ENCODE data around the gene POU4F3. TPM values are rescaled to one million over a fixed set of nuclear protein-coding genes. Genes with fewer than 3 reads are reported as not detected.
A peak's percentile ranks its signal among the peaks of the same experiment; 100 is the strongest.

Gene POU4F3
- total and polyA plus RNA-seq, 2 donors from 2014 or later: 0.13 TPM; not detected in 1

DNA sequence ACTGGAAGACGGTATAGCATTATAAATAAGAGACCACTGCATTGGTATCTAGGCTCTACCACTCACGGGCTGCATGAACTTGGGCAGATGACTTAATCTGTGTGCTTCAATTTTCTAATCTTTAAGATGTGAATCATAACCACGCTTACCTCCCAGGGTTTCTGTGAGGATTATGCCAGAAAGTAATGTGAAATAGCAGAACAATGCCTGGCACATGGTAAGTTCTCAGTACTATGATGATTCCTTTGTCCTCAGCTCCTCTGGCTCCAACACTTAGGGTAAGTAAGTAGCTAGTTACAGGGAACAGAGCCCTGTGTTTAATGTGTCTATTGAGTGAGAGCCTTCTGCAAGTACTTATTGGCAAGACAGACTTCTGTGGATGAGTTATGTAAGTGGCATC lies 31.1 kb downstream of the POU4F3 start:
- TF ChIP-seq, protein P1, sequence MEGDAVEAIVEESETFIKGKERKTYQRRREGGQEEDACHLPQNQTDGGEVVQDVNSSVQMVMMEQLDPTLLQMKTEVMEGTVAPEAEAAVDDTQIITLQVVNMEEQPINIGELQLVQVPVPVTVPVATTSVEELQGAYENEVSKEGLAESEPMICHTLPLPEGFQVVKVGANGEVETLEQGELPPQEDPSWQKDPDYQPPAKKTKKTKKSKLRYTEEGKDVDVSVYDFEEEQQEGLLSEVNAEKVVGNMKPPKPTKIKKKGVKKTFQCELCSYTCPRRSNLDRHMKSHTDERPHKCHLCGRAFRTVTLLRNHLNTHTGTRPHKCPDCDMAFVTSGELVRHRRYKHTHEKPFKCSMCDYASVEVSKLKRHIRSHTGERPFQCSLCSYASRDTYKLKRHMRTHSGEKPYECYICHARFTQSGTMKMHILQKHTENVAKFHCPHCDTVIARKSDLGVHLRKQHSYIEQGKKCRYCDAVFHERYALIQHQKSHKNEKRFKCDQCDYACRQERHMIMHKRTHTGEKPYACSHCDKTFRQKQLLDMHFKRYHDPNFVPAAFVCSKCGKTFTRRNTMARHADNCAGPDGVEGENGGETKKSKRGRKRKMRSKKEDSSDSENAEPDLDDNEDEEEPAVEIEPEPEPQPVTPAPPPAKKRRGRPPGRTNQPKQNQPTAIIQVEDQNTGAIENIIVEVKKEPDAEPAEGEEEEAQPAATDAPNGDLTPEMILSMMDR (IDR thresholded peaks at IDR 0.05; ENCODE audit: borderline replicate concordance, extremely low read depth, insufficient read depth): no peak
- intact Hi-C loops (cut with DNase I): no loop called here
- H3K36me3 ChIP-seq (ENCODE audit: control insufficient read depth in 2 of 3, insufficient read depth in 3 of 3, low read length in 3 of 3): no peaks in the 10 kb centered on the region
- no peak overlapping the region for H3K4me3 ChIP-seq (ENCODE audit: low read length in 3 of 3)
- no peaks in the 10 kb centered on the region for H3K9me3 ChIP-seq (ENCODE audit: control insufficient read depth in 2 of 3, insufficient read depth in 1 of 3, low read length in 3 of 3)
- no peaks in the 10 kb centered on the region for H3K27me3 ChIP-seq (ENCODE audit: control insufficient read depth, insufficient read depth, low read length)
- no peak overlapping the region for H3K27ac ChIP-seq (ENCODE audit: low read depth in 2 of 2, low read length in 2 of 2)
- FAIRE-seq (no peak), DNase-seq (no peak)
- no peak overlapping the region for H3K9ac ChIP-seq (ENCODE audit: low read length in 3 of 3)
- H3K4me1 ChIP-seq (ENCODE audit: control insufficient read depth in 2 of 3, insufficient read depth in 2 of 3, low read depth in 1 of 3, low read length in 3 of 3): no peaks in the 10 kb centered on the region

DNA sequence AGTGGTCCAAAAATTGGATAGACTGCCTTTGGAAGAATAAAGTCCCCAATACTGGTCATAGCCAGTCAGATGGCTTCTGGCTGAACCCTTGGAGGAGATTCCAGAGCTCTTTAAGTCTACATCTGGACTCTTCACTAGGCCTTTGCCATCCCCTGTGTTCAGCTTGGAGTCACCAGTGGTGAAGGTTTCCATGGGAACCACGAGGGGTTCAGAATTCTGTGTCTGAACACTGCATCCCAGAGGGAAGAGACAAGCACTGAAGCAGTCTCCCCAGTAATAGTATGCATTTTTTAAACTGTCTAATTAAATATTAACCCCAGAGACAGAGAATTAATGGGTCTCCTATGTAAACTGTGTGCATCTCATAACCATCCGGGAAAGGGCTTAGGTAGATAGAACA lies 38.2 kb downstream of the POU4F3 start:
- Histone ChIP-seq H3K27ac (ENCODE audit: low read depth in 2 of 2, low read length in 2 of 2) (no peak overlapping the region), H3K4me3 (ENCODE audit: low read length in 3 of 3) (no peak overlapping the region), H3K27me3 (ENCODE audit: control insufficient read depth, insufficient read depth, low read length) (no peaks in the 10 kb centered on the region), H3K4me1 (ENCODE audit: control insufficient read depth in 2 of 3, insufficient read depth in 2 of 3, low read depth in 1 of 3, low read length in 3 of 3) (no peaks in the 10 kb centered on the region), H3K9ac (ENCODE audit: low read length in 3 of 3) (no peak overlapping the region), H3K9me3 (ENCODE audit: control insufficient read depth in 2 of 3, insufficient read depth in 1 of 3, low read length in 3 of 3) (no peaks in the 10 kb centered on the region), H3K36me3 (ENCODE audit: control insufficient read depth in 2 of 3, insufficient read depth in 3 of 3, low read length in 3 of 3) (no peaks in the 10 kb centered on the region)
- TF ChIP-seq, protein P1 (IDR thresholded peaks at IDR 0.05; ENCODE audit: borderline replicate concordance, extremely low read depth, insufficient read depth): no peak
- intact Hi-C loops (cut with DNase I): no loop called here
- DNase-seq (no peak), FAIRE-seq (no peak)

GRCh38 chr5:146378986-146379385 lies 40.3 kb downstream of the POU4F3 start:
- H3K27me3 ChIP-seq (ENCODE audit: control insufficient read depth, insufficient read depth, low read length): no peaks in the 10 kb centered on the region
- TF ChIP-seq, protein P1 (IDR thresholded peaks at IDR 0.05; ENCODE audit: borderline replicate concordance, extremely low read depth, insufficient read depth): no peak
- DNase-seq (peak in 3 of 5 donors; percentile 2 to 11 (median 2)), FAIRE-seq (no peak)
- H3K9me3 ChIP-seq (ENCODE audit: control insufficient read depth in 2 of 3, insufficient read depth in 1 of 3, low read length in 3 of 3): no peaks in the 10 kb centered on the region
- intact Hi-C loops (cut with DNase I): no loop called here
- no peak overlapping the region for H3K9ac ChIP-seq (ENCODE audit: low read length in 3 of 3)
- H3K4me3 ChIP-seq (ENCODE audit: low read length in 3 of 3): no peak overlapping the region
- H3K36me3 ChIP-seq (ENCODE audit: control insufficient read depth in 2 of 3, insufficient read depth in 3 of 3, low read length in 3 of 3): no peaks in the 10 kb centered on the region
- no peak overlapping the region for H3K27ac ChIP-seq (ENCODE audit: low read depth in 2 of 2, low read length in 2 of 2)
- H3K4me1 ChIP-seq (ENCODE audit: control insufficient read depth in 2 of 3, insufficient read depth in 2 of 3, low read depth in 1 of 3, low read length in 3 of 3): no peaks in the 10 kb centered on the region

GRCh38 chr5:146380714-146381113 lies 42.1 kb downstream of the POU4F3 start:
- TF ChIP-seq, protein P1 (IDR thresholded peaks at IDR 0.05; ENCODE audit: borderline replicate concordance, extremely low read depth, insufficient read depth): no peak

More at GRCh38 chr5:146380714-146381113, 42.1 kb downstream of the POU4F3 start:
- Histone ChIP-seq H3K27me3 (ENCODE audit: control insufficient read depth, insufficient read depth, low read length) (no peaks in the 10 kb centered on the region), H3K9me3 (ENCODE audit: control insufficient read depth in 2 of 3, insufficient read depth in 1 of 3, low read length in 3 of 3) (no peaks in the 10 kb centered on the region), H3K4me3 (ENCODE audit: low read length in 3 of 3) (no peak overlapping the region), H3K9ac (ENCODE audit: low read length in 3 of 3) (no peak overlapping the region), H3K27ac (ENCODE audit: low read depth in 2 of 2, low read length in 2 of 2) (no peak overlapping the region), H3K36me3 (ENCODE audit: control insufficient read depth in 2 of 3, insufficient read depth in 3 of 3, low read length in 3 of 3) (no peaks in the 10 kb centered on the region), H3K4me1 (ENCODE audit: control insufficient read depth in 2 of 3, insufficient read depth in 2 of 3, low read depth in 1 of 3, low read length in 3 of 3) (no peaks in the 10 kb centered on the region)
- intact Hi-C loops (cut with DNase I): no loop called here
- DNase-seq (no peak), FAIRE-seq (no peak)

All from kidney (tissue), 14 donors.